Iris pigment epithelial cell (primary cell): ENCODE results near the gene MED10.
A peak's percentile ranks its signal among the peaks of the same experiment; 100 is the strongest.

Experiments used
- DNase-seq: peaks from one replicate; pipeline ENCODE4 v3.0.0-alpha.2; 2011; ENCODE audit warnings: low read depth

MED10 gene, protein sequence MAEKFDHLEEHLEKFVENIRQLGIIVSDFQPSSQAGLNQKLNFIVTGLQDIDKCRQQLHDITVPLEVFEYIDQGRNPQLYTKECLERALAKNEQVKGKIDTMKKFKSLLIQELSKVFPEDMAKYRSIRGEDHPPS

DNA sequence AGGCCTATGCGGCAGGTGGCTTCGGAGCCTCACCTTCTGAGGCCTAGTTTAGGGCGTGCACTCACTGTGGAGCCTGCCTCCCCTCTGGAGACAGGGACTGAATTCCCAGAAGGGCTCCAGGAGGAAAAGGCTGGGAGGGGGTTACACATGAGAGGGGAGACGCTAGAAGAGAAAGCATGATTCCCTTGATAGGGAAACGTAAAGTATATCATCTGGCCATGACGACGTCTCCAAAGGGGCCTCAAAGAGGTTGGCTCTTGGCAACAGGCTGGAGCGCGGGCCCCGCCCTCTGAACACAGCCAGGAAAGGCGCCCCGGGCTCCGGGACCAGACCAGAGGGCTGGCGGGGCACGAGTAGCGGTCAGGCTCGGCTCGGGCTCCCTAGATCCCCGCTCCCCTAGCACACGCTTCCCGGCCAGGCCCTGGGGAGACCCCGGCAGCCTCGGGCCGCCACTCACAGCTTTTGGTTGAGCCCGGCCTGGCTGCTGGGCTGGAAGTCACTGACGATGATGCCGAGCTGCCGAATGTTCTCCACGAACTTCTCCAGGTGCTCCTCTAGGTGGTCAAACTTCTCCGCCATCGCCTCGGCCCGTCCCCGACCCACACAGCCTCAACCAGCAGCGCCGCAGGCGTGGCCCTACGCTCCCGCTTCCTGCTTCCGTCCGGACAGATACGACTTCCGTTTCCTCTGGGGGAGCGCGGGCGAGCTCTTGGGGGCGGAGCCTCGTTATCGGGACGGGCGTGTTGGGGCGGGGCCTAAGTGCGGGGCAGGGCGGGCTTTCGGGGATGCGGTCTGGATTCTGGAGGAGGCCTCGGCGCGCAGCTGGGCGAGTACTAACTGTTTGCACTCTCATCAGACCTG, at the start of gene MED10:
TSS of gene MED10 (minus strand) at position 643 of the 861 bp plus-strand sequence. CDS start at position 579, 64 bp downstream.
- peak; percentile 91 for DNase-seq

DNA sequence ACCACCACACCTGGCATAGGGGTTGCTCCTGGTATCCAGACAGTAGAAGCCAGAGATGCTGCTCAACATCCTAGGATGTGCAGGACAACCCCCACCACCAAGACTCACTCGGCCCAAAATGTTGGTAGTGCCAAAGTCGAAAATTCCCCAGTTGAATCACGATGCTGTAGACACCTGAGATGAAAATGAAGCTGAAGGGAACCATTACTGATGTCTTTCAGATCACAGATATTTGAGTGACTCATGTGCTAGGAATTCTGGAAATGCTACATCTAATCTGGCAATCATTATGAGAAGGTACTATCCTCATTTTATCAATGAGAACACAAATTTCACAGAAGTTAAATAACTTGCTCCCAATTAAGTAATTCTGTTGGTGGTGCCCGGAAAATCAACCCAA, 49.3 kb upstream of the MED10 start:
- DNase-seq = no peak

DNA sequence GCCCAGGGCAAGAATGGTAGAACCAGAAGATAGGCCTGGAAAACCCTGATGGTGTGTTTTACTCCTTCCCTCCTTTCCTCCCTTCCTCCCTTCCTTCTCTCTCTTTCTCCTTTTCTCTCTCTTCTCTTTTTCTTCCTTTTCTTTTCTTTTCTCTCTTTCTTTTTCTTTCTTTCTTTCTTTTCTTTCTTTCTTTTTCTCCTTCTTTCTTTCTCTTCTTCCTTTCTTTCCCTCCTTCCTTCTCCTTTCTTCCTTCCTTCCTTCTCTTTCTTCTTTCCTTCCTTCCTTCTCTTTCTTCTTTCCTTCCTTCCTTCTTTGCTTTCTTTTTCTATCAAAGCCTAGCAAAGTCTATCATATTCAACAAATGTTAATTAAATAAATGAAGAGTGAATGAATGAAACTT, 46.4 kb upstream of the MED10 start:
- no peak for DNase-seq

DNA sequence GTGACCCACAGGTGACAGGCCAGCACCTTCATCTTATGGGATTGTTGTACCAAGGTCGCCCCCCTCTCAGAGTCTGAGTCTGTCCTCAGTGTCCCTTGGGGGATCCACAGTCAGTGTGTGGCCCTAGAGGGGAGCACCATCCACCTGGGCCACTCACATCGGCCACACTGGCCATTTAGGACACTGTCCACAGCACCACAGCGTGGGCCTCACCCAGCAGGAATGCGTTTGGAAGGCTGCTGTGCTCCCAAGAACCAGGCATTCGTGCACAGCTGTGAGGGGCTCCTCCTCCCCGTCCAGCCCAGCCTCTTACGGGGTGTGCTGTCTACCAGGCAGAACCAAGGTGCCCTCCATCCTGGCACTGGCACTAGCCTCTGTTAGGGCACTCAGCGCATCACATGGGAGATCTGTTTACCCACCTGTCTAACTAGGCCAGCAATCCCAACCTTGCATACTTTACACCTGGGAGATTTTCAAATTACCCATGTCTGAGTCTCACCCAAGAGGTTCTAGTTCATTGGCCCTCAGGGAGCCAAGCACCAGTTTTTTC, 45.8 kb upstream of the MED10 start:
- DNase-seq = no peak

DNA sequence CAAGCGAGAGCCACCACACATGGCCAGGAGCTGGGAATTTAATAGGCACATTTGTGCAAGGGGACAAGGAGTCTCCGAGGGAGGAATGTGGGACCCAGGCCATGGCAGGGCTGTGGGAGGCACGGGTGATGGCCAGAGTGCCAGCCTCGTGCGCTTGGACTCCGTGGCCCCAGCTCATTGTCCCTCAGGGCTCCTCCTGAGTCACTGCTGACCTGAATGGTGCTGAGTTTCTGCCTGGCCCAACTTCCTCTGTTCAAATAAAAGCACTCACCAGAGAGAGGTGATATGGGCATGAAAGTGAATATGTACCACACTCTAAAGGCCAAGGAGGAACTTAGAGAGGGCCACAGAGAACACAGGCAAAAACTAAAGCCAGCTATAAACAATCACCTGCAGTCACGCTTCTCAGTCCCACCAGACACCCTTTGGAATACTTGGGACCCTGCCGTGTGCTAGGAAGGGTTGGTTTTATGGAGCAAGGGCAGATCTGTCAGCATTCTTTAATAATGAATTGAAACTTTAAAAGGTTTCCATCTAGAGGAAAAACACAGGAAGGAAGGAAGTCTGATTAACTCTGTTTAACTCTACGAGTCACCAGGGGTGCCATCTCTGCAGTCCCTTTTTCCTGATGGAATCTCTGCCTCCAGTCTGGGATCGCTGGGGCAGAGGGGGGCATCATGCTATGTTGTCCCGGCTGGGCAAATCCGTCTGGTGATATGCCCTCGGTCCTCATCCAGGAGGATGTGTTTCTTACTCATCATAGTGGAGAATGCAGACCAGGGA, 45.2 kb upstream of the MED10 start:
- no peak for DNase-seq

DNA sequence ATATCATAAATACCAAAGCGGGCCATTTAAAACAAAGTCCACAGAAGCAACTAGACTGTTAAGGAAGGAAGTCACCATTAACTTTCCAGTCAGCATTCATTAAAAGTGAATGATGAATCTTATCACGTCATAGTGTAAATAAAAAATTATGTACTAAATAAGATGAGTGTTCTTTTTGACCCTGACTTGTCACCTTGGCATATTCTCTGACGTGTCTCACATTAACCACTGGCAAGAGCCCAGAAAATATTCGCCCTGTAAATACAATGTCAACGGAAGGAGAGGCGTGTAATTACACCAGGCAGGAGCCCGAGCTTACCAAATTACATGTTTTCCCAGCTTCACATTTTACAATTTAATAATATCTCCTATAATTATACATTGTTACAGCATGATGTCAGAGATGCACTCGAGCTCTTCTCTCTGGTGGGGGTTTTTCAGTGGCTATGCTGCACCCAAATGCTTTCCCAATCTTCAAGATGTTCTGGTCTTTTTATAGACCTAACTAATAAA, 41.0 kb upstream of the MED10 start:
- DNase-seq = no peak

DNA sequence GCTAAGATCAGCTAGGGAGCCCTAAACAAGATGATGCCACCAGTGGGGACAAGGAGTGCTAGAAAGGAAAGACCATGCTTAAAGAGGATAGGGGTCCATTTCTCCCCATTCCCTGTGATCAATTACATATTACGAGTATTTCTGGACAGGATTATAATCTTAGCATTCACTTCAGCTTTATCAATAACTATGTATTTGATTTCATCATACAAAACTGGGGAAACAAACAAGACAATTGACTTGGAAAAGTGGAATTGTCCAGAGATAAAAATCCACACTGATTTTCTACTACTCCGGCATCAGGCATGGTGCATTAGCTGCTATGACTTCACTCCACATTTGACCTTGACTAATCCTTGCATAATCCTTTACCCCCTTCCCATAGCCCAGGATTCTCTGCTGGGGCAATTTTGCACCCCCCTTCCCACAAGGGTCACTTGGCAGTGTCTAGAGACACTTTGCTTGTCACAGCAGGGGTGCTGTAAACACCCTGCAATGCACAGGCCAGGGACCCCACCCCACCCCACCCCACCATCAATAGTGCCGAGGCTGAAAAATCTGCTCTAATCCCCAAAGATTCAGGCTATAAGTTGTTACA, 40.4 kb upstream of the MED10 start:
- no peak for DNase-seq

DNA sequence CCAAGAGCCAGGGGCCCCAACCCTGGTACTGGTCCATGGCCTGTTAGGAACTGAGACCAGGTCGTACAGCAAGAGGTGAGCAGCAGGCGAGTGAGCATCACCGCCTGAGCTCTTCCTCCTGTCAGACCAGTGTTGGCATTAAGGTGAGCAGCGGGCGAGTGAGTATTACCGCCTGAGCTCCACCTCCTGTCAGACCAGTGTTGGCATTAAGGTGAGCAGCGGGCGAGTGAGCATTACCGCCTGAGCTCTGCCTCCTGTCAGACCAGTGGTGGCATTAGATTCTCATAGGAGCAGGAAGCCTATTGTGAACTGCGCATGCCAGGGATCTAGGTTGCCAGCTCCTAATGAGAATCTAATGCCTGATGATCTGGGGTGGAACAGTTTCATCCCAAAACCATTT, 39.3 kb upstream of the MED10 start:
- no peak for DNase-seq

DNA sequence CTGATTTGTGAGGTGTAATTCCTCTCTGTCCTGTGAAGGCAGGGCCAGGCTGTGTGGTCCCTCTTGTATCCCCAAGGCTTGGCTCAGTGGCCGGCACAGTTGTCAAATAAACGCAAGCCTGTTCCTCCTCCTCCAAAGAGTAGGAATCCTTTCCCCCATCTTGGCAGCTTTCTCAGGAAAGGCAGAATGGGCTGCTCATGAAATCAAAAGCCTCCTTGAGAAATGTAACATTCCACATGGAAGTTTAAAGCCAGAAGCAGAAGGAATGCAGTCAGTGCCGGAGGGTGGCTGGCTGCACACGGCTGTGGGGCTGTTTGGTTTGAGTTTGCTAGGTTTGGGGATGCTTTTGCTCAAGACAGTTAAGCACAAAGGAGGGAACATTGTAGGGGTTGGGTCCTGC, 34.5 kb upstream of the MED10 start:
- no peak for DNase-seq

DNA sequence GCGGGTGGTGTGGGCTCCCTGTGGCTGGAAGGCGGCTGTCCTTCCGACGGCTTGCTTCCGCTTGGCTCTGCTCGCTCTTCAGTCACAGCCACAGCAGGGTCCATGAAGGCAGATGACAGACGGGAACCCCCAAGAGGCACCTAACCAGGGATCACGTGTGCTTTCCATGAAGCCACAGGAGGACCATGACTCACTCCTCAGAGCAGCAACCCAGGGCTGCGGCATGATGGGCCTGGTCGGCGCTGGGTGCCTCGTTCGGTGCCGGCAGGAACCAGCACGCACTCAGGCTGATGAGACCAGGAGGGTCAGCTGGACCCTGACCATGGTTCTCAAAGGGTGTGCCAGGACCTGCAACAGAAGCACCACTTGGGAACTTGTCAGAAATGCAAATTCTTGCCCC, 32.8 kb upstream of the MED10 start:
- no peak for DNase-seq

DNA sequence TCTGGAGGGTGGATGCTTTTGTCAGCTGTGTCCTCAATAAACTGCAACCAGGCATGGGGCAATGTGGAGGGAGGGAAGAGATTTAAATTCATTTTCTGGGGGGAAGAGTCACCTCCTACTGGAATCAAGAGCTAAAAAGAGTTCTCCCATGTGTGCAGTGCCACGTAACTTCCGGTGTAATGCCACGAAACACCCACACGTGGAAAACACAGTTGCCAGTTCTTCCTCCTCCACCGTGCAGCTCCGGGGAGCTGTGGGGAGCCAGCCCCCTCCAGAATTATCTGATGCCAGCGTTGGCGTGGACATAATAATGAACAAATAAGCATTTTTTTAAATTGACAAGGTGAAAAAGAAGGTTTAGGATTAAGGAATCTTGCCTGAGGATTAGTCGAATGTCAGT, 32.1 kb upstream of the MED10 start:
- no peak for DNase-seq

DNA sequence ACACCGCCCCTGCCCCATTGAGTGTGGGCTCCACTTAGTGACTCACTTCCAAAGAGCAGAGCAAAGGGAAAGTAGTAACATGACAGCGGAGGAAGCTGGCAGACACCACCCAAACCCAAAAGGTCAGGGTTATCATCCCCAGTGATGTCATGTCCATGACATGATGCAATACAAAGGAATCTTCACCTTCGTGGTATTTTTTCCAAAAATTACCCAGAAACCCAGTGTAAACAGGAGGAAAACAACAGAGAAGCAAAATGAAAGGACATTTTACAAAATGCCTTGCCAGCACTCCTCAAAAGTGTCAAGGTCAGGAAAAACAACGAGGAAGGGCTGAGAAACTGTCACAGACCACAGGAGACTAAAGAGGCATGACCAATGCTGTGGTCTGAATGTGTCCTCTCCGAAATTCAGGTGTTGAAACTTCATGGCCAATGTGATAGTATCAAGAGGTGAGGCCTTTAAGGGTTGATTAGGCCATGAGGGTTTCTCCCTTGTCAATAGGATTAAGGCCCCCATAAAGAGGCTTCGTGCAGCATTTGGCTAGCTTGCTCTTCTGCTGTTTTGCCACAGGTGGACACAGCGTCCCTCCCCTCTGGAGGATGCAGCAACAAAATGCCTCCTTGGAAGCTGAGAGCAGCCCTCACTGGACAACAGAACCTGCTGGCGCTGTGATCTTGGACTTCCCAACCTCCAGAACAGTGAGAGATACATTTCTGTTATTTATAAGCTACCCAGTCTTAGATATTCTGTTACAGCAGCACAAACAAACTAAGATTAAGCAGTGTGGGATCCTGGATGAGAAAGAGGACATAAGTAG, 30.5 kb upstream of the MED10 start:
- peak; percentile 2 for DNase-seq

DNA sequence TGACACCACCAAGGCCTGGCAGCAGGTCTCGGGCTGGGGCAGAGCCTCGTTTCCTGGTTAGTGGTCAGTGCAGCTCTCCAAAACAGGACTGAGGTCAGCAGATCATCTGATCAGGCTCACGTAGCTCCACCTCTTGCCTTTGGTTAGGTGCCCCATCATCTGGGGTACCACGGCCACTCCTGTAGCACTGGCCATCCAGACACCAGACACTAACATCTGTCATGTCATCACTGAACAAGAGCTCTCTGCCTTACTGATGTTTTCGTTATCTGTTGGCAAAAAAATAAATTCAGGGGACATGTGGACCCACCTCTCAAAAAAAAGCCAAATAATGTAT, 29.9 kb upstream of the MED10 start:
- DNase-seq = no peak

DNA sequence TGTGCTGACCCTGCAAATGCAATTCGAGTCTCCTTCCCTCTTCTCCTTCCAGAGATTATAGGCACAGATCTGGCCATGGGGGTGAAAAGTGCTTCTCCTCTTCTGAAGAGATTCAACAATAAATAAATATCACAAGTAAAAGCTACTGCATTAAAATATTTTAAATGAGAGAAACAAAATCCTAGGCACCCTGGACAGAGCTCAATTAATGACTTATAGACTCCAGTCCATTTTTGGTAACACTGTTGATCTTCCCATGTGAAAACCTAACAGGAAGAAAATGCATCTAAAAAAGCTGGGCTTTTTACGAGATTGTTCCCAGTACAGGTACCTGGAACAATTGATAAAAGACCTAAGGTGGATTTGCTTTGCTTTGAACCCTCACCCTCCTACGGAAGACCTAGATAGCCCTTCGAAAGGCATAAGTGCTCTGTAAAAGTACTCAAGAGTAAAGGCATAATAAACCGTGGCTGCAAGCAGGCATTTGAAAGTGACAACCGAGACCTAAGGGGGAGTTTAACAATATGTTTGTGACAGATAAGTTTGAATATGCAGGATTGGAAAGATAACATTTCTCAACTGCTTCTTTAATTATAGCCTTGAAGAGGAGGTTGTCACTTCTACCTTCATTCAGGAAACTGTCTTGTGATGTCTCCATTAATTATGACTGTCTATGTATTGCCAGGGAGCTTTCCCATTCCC, 29.4 kb upstream of the MED10 start:
- no peak for DNase-seq

DNA sequence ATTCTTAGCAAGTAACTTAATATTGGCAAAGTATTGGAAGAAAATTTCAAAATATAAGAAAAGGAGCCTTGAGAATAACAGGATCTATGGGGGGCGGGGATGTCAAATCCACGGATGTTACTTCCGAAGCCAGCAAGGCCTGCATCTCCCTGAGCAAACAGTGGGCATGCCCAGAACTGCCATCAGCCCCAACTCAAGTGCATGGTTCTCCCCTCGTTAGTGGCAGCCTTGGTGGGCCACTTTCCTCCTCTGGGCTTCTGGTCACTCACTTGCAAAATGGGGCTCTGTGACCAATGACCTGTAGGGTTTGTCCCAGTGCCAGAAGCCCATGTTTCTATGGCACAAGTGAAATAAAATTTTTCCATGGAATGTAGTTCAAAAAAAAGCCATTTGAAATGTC, 27.2 kb upstream of the MED10 start:
- DNase-seq = no peak

DNA sequence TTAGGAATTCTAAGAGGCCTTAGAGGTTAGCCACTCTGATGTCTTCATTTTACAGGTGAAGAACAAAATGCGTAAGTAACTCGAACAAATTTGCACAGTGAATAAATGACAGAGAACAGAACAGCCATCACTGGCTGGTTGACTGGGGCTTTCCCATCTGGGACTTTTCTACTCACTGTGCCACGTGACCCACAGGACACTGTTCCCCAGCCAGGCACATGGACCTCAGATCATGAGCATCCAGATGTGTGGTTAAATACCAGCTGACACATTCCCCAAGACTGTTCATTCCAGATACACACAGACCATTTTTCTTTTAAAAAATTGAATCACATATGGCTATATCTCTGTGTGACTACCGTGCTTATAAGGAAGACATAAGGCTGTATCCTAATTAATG, 25.8 kb upstream of the MED10 start:
- DNase-seq = no peak

DNA sequence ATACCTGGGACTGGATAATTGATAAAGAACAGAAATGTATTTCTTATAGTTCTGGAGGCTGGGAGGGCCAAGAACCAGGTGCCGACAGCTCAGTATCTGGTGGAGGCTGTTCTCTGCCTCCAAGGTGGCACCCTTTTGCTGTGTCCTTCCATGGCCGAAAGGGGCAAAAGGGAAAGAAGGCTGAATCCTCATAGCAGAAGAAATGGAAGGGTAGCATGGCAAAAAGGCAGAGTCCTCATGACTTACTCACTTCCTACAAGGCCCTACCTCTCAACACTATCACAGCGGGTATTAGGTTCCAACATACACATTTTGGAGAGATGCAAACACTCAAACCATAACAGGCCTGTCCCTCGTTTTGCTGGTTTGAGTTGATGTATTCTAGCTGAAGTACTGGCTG, 25.1 kb upstream of the MED10 start:
- DNase-seq = no peak

DNA sequence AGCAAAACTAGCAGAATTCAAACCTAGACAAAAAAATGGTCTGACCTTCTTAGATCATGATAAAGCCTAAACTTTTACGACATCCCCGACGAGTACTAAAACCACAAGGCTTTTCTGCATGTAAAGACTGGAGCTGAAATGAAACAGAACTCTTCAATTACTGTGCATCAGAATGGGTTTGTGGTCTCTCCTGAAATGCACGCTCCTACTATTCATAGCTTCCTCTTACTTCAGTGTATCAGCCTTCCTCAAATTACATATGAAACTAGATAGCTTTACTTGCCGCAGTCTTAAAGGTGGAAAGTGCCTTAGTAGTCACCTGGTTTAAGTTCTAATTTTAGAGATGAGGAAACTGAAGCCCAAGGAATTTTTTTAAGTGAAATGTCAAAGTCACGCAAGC, 24.6 kb upstream of the MED10 start:
- DNase-seq = no peak

DNA sequence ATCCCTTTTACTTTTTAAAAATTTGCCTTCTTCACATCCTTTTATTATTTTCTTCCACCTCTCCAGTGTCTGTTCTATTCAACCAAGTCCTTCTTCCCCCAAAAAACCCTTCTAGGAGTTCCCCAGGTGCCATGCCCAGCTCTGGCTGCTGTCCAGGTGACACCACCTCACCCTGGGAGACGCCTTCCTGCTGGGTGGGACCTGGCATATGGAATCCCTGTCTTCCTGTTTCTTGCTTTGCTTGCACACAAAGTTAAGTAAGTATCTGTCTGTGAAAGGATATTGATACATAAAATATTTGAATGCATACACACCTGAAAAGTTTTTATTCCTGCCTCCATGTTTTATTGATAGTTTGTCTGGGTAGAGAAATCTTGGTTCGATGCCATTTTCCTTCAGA, 23.1 kb upstream of the MED10 start:
- DNase-seq = no peak

DNA sequence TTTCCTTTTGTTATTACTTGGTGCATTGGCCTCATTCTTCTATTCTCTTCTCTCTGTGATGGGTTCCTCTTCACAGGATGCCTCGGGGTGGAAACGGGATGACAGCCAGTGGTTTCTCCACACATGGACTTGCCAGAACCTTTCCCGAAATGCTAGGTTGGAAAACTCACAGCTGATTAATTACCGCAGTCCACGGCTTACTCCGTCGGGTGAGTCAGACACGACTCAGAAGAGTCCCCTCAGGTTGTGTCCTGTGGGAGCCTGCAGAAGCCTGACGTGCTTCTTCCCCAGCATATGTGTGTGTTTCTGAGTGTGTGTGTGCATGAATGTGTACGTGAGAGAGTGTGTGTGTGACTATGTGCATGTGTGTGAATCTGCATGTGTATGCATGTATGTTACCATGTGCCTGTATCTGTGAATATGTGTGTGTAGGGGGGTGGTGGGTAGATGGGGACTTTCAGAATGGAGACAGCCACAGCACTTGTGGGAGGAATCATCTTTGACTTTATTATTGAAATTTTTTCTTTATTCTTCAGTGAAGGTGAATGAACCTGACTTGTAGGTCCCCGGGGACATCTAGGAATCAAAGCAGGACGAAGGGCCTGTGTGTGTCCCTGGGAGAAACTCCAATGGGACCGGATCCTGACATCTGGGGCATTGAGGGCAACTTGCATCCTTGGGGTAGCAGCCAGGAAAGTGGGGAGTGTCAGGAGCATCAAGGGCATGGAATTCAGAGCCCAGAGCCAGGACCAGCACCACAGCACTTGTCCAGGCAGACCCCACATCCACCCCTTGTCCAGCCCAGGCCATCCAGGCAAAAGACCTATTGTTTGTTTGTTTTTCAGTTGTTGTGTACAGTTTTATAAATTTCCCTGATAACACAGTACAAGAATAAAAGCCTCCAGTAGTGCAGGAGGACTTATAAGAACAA, 21.9 kb upstream of the MED10 start:
- DNase-seq = peak; percentile 27
